Keratinocyte (primary cell): ENCODE data around the gene DTWD2.

Experiments used
- CTCF ChIP-seq, 3 experiments: IDR thresholded peaks in 1 of 3; conservative IDR thresholded peaks in 1 of 3; optimal IDR thresholded peaks in 1 of 3; 2 replicates in 2 of 3; 3 replicates in 1 of 3; pipeline versions ENCODE3 to v1.5.1; 2011; ENCODE audit warnings: low read length in 3 of 3, mild to moderate bottlenecking in 3 of 3, moderate library complexity in 2 of 3, control low read depth in 1 of 3, inconsistent platforms in 1 of 3; ENCODE audit not compliant: insufficient read depth in 2 of 3; ENCODE audit errors: extremely low read depth in 1 of 3
- EZH2 ChIP-seq: IDR thresholded peaks from one replicate; pipeline ENCODE4 v1.6.1; 2012; ENCODE audit warnings: inconsistent platforms, mild to moderate bottlenecking, low read length, moderate library complexity

- TF ChIP-seq EZH2 (no peak), CTCF (optimal IDR thresholded peaks at IDR 0.05 in 1 of 3, IDR thresholded peaks at IDR 0.05 in 1 of 3, conservative IDR thresholded peaks at IDR 0.05 in 1 of 3; ENCODE audit: extremely low read depth in 1 of 3, insufficient read depth in 2 of 3, low read length in 3 of 3) (no peak)
Measured at GRCh38 chr5:118968925-118969375, 19.4 kb downstream of the DTWD2 start.
